Mesendoderm (in vitro differentiated cells): ENCODE data around the gene SRGAP3.

ENCODE experiments used
- DNase-seq: peaks from one replicate; pipeline ENCODE4 v3.0.0; 2013
- H2AK5ac ChIP-seq: 2 replicates; pipeline ENCODE4 v1.6.1; 2013; ENCODE audit warnings: low read length, inconsistent platforms
- H2BK120ac ChIP-seq: 2 replicates; pipeline ENCODE4 v1.6.1; 2013; ENCODE audit warnings: low read depth, mild to moderate bottlenecking, low read length, moderate library complexity, mixed read lengths
- H2BK15ac ChIP-seq: replicated peaks from 2 replicates; pipeline ENCODE4 v1.6.1; 2013; ENCODE audit warnings: low read depth, mild to moderate bottlenecking, moderate library complexity
- H2BK5ac ChIP-seq: 2 replicates; pipeline ENCODE4 v1.6.1; 2013; ENCODE audit warnings: low read length, inconsistent platforms
- H3K18ac ChIP-seq: 2 replicates; pipeline ENCODE4 v1.6.1; 2013; ENCODE audit warnings: mild to moderate bottlenecking, low read length, mixed read lengths
- H3K23ac ChIP-seq: one replicate; pipeline ENCODE4 v1.6.1; 2013; ENCODE audit warnings: low read length
- H3K27ac ChIP-seq: 2 replicates; pipeline ENCODE4 v1.5.1; 2013; ENCODE audit warnings: low read depth, mild to moderate bottlenecking, inconsistent platforms, low read length, moderate library complexity
- H3K27me3 ChIP-seq: 2 replicates; pipeline ENCODE4 v1.6.1; 2013; ENCODE audit warnings: low read length, control low read depth, mild to moderate bottlenecking, inconsistent platforms; ENCODE audit not compliant: insufficient read depth, poor library complexity
- H3K36me3 ChIP-seq: 2 replicates; pipeline ENCODE4 v1.6.1; 2013; ENCODE audit warnings: low read length, inconsistent platforms; ENCODE audit not compliant: control insufficient read depth, insufficient read depth
- H3K4ac ChIP-seq: one replicate; pipeline ENCODE4 v1.6.1; 2013; ENCODE audit warnings: low read depth, mild to moderate bottlenecking, low read length, moderate library complexity
- H3K4me1 ChIP-seq: 2 replicates; pipeline ENCODE4 v1.6.1; 2013; ENCODE audit warnings: low read depth, low read length, inconsistent platforms; ENCODE audit not compliant: control insufficient read depth
- H3K4me2 ChIP-seq: 2 replicates; pipeline ENCODE4 v1.6.1; 2013; ENCODE audit warnings: low read length
- H3K4me3 ChIP-seq: 2 replicates; pipeline ENCODE4 v1.5.1; 2013; ENCODE audit warnings: mild to moderate bottlenecking, low read length
- H3K56ac ChIP-seq: one replicate; pipeline ENCODE4 v1.6.1; 2013; ENCODE audit warnings: low read length
- H3K79me1 ChIP-seq: 2 replicates; pipeline ENCODE4 v1.6.1; 2013; ENCODE audit warnings: low read length, inconsistent platforms
- H3K79me2 ChIP-seq: 2 replicates; pipeline ENCODE4 v1.6.1; 2013; ENCODE audit warnings: mild to moderate bottlenecking, low read length; ENCODE audit not compliant: control insufficient read depth, insufficient read depth
- H3K9ac ChIP-seq: 2 replicates; pipeline ENCODE4 v1.6.1; 2013; ENCODE audit warnings: low read length, inconsistent platforms
- H4K5ac ChIP-seq: one replicate; pipeline ENCODE4 v1.6.1; 2013; ENCODE audit warnings: low read length
- H4K8ac ChIP-seq: one replicate; pipeline ENCODE4 v1.6.1; 2013; ENCODE audit warnings: low read depth, mild to moderate bottlenecking, control low read depth, low read length, moderate library complexity
- WGBS: extraction: QIAGEN DNeasy Blood & Tissue Kit; methylation state at CpG from one replicate; pipeline ENCODE4 v1.1.7; 2013; ENCODE audit warnings: low lambda C conversion rate, missing lambda C conversion rate; ENCODE audit not compliant: insufficient coverage; ENCODE audit errors: extremely low coverage; 5-methylcytosine and 5-hydroxymethylcytosine counted together

The SRGAP3 gene

GRCh38 chr3:9062570-9062969, 186.9 kb downstream of the SRGAP3 start:
- Histone ChIP-seq H3K56ac (no peak overlapping the region), H4K5ac (no peak overlapping the region), H3K36me3 (no peaks in the 10 kb centered on the region), H4K8ac (no peak overlapping the region), H3K9ac (no peak overlapping the region), H3K4me1 (no peaks in the 10 kb centered on the region), H3K79me1 (no peaks in the 10 kb centered on the region), H2BK15ac (no peak overlapping the region), H3K27ac (no peak overlapping the region), H2BK120ac (no peak overlapping the region), H2AK5ac (no peak overlapping the region), H3K23ac (no peak overlapping the region), H3K4me2 (no peak overlapping the region), H3K4ac (no peak overlapping the region), H3K18ac (no peak overlapping the region), H2BK5ac (no peak overlapping the region), H3K4me3 (no peak overlapping the region), H3K79me2 (no peaks in the 10 kb centered on the region), H3K27me3 (no peaks in the 10 kb centered on the region)
- no CpG with 5 or more reads among the region's 1 CpG for WGBS
- DNase-seq = no peak

- Histone ChIP-seq H3K4ac (no peak overlapping the region), H4K8ac (no peak overlapping the region), H3K4me2 (no peak overlapping the region), H3K27me3 (no peaks in the 10 kb centered on the region), H4K5ac (no peak overlapping the region), H3K18ac (no peak overlapping the region), H3K56ac (no peak overlapping the region), H2AK5ac (no peak overlapping the region), H3K79me2 (no peaks in the 10 kb centered on the region), H3K9ac (no peak overlapping the region), H3K79me1 (no peaks in the 10 kb centered on the region), H3K23ac (no peak overlapping the region), H3K36me3 (no peaks in the 10 kb centered on the region), H2BK5ac (no peak overlapping the region), H3K27ac (no peak overlapping the region), H3K4me1 (no peaks in the 10 kb centered on the region), H2BK15ac (no peak overlapping the region), H2BK120ac (no peak overlapping the region), H3K4me3 (no peak overlapping the region)
- DNase-seq = no peak
- no CpG with 5 or more reads among the region's 2 CpGs for WGBS
Observed at GRCh38 chr3:9061634-9062033, 187.8 kb downstream of the SRGAP3 start.

GRCh38 chr3:9059489-9060400, 189.7 kb downstream of the SRGAP3 start:
- H3K23ac ChIP-seq = no peak overlapping the region
- H3K18ac ChIP-seq = no peak overlapping the region
- H2AK5ac ChIP-seq = no peak overlapping the region
- no peaks in the 10 kb centered on the region for H3K4me1 ChIP-seq
- no peaks in the 10 kb centered on the region for H3K79me1 ChIP-seq
- no peaks in the 10 kb centered on the region for H3K79me2 ChIP-seq
- H3K9ac ChIP-seq = no peak overlapping the region
- DNase-seq = no peak
- no peak overlapping the region for H3K56ac ChIP-seq
- no peak overlapping the region for H3K4ac ChIP-seq
- H3K4me2 ChIP-seq = no peak overlapping the region
- H3K27me3 ChIP-seq = no peaks in the 10 kb centered on the region
- no peak overlapping the region for H3K4me3 ChIP-seq
- no peak overlapping the region for H2BK5ac ChIP-seq
- no peak overlapping the region for H4K8ac ChIP-seq
- H2BK120ac ChIP-seq = no peak overlapping the region
- no peak overlapping the region for H2BK15ac ChIP-seq
- H4K5ac ChIP-seq = no peak overlapping the region
- H3K36me3 ChIP-seq = no peaks in the 10 kb centered on the region
- no CpG with 5 or more reads among the region's 19 CpGs for WGBS
- H3K27ac ChIP-seq = no peak overlapping the region

GRCh38 chr3:9056581-9056980, 192.9 kb downstream of the SRGAP3 start:
- no CpG with 5 or more reads among the region's 5 CpGs for WGBS
- H2BK15ac ChIP-seq = no peak overlapping the region
- no peaks in the 10 kb centered on the region for H3K79me1 ChIP-seq
- H2BK5ac ChIP-seq = no peak overlapping the region
- no peak overlapping the region for H4K5ac ChIP-seq
- H3K4ac ChIP-seq = no peak overlapping the region
- no peak overlapping the region for H3K9ac ChIP-seq
- no peak overlapping the region for H3K4me2 ChIP-seq
- no peak for DNase-seq
- no peak overlapping the region for H3K18ac ChIP-seq
- no peak overlapping the region for H3K23ac ChIP-seq
- H3K4me3 ChIP-seq = no peak overlapping the region
- H3K4me1 ChIP-seq = no peaks in the 10 kb centered on the region
- H4K8ac ChIP-seq = no peak overlapping the region
- no peaks in the 10 kb centered on the region for H3K79me2 ChIP-seq
- H3K27me3 ChIP-seq = no peaks in the 10 kb centered on the region
- H2AK5ac ChIP-seq = no peak overlapping the region
- H3K27ac ChIP-seq = no peak overlapping the region
- no peak overlapping the region for H2BK120ac ChIP-seq
- no peak overlapping the region for H3K56ac ChIP-seq
- no peaks in the 10 kb centered on the region for H3K36me3 ChIP-seq

GRCh38 chr3:9047452-9048346, 201.7 kb downstream of the SRGAP3 start:
- Histone ChIP-seq H3K4ac (no peak overlapping the region), H2AK5ac (no peak overlapping the region), H3K23ac (no peak overlapping the region), H3K18ac (no peak overlapping the region), H3K36me3 (no peaks in the 10 kb centered on the region), H3K4me1 (no peaks in the 10 kb centered on the region), H3K79me2 (no peaks in the 10 kb centered on the region), H3K27ac (no peak overlapping the region), H3K4me3 (no peak overlapping the region), H2BK5ac (no peak overlapping the region), H3K27me3 (no peaks in the 10 kb centered on the region), H3K56ac (no peak overlapping the region), H4K8ac (no peak overlapping the region), H3K79me1 (no peaks in the 10 kb centered on the region), H2BK15ac (no peak overlapping the region), H3K9ac (no peak overlapping the region), H4K5ac (no peak overlapping the region), H2BK120ac (no peak overlapping the region), H3K4me2 (no peak overlapping the region)
- no CpG with 5 or more reads among the region's 20 CpGs for WGBS
- DNase-seq = no peak
